Stimulated activated CD8-positive, alpha-beta memory T cell treated with anti-CD3 and anti-CD28 coated beads, Interleukin-7, amount 100 ng/mL, for 48 hours (primary cell): ENCODE data around the gene PPM1F.

Experiments used
- DNase-seq, 2 donors: peaks; one replicate each; pipeline ENCODE4 v3.0.0-alpha.2; 2020; ENCODE audit warnings: low read depth in 1 of 2; ENCODE audit errors: extremely low read depth in 1 of 2

PPM1F gene, protein sequence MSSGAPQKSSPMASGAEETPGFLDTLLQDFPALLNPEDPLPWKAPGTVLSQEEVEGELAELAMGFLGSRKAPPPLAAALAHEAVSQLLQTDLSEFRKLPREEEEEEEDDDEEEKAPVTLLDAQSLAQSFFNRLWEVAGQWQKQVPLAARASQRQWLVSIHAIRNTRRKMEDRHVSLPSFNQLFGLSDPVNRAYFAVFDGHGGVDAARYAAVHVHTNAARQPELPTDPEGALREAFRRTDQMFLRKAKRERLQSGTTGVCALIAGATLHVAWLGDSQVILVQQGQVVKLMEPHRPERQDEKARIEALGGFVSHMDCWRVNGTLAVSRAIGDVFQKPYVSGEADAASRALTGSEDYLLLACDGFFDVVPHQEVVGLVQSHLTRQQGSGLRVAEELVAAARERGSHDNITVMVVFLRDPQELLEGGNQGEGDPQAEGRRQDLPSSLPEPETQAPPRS

DNA sequence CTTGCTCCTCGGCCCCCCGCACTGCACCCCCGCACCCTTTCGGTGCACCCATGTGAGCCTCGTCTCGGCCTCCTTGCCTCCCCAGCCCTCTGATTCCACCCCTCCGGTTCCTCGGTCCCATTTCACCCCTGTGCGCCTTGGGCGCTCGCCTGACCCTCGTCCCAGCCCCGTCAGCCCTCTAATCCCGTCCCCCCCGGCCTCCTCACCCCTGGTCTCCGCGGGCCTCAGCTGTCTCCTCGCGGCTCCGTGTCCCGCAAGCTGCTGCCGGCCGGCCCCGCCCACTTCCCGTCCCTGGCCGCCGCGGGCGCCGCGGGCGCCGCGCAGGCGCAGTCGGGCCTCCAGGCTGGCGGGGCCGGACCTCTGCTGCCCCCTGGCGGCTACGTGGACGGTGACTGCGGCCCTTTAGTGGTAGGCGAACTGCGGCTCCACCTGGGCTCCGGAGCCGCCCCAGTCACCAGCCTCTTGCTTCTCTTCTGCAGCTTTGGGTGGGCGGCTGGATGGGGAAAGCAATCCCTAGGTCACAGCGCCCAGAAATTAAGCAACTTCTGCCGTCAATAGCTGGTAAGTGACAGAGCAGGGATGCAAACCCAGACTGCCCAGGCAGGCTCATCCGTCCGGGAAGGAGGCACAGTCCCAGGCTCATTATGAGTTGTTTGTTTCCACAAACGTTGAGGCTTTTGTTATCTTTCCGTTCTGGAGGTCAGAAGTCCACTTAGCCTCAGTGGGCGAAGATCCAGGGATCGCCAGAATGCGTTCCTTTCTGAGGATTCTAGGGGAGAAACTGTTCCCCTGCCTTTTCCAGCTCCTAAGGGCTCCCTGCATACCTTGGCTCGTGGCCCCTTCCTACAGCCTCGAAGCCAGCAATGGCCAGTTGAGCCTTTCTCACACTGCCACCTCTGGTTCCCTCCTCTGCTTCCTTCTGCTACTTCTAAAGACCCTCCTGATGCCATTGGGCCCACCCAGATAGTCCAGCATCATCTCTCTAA is at the start of gene PPM1F:
Gene PPM1F, minus strand, starts transcription at position 263 of the 986 bp plus-strand sequence. CDS start 6,800 bp downstream, outside the sequence.
- peak; percentile 72 to 80 for DNase-seq

DNA sequence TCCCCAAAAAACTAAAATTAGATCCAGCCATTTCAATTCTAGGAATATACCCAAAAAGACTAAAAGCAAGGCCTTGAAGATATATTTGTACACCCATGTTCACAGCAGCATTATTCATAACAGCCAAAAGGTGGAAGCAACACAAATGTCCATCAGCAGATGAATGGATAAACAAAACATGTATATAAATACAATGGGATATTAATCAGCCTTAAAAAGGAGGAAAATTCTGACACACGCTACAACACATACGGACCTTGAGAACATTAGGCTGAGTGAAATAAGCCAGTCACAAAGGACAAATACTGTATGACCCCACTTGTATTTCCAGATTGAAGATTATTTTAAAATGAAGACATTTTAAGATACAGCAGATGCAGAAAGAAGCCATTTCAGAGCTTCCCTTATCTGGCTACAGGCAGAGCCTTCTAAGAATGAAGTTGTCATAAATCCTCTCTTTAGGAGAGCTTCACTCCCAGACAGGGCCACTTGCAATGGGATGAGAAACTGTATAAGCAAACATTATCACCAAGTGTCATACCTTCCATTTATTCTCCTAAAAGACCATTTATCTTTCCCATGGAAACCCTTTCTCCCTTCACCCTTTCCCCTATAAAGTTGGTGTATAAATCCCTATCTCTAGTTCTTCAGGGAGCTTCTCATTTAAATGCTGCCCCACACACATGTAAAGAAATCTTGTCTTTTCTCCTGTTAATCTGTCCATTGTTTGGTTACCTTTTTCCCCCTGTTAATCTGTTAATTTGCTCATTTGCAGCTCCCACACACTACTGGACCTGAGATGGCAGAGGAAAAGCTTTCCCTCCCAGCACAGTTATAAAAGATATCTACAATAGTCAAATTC is 49.2 kb upstream of the PPM1F start:
- DNase-seq, result no peak

DNA sequence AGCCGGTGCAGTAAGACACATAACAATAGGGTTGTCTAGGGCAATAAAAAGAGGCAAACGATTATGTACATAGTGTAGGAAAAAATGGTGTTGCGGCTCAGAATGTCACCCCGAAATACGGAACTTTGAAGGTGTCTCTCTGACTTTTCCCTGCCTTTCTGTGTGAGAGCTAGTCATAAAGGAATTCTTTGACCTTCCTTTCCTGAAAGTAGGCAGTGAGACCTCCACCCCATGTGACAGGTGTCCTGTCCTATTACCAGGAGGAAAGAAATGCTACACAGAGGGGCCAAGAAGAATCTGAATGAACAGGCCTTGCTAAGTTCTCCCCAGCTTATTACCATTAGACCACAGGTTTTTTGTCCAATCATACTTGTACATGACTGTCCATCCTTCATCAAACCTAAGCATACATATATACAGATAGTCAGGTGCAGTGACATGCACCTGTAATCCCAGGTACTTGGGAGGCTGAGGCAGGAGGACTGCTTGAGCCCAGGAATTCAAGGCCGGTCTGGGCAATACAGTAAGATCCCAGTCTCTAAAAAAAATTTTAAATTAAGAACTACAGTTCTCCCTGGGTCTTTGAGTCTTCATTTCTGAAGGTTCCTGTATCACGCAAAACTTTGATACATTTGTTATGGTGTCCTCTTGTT is 46.1 kb upstream of the PPM1F start:
- no peak for DNase-seq

DNA sequence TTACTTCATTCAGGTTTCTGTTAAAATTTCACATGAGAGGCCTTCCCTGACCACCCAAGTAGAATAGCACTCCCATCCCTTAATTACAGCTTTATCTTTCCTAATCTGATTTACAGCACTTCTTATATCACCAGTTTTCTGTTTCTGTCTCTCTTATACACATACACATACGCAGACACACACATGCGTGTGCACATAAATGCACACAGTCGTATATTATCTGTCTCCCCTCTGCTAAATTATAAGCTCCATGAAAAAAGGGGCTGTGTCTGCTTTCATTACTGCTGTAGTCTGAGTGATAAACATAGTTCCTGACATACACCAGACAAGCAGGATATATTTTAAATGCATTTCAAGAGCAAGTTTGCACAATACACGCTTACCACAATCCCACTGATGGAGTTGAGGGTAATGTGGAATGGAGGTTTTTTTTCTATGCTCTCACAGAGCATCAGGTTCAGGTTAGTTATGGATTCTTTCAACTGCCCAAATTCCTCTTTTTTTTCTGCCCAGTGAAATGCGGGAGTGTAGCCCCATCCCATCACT is 43.6 kb upstream of the PPM1F start:
- DNase-seq, result no peak

DNA sequence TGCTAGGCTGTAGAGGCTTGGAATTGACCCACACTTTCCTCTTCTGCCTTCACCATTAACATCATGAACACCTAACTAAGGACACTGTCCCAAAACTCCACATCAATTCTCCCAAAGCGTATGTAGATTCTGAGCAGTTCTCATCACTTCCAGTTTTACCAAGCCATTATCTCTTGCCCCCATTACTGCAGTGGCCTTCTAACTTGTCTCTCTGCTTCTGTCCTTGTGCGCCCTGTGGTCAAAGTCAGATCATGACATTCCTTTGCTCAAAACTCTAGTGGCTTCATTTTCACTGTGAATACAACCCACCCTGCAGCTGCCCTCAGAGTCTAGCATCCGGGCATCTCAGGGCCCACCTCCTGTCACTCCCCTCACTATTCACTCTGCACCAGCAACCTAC is 43.0 kb upstream of the PPM1F start:
- DNase-seq, result no peak

DNA sequence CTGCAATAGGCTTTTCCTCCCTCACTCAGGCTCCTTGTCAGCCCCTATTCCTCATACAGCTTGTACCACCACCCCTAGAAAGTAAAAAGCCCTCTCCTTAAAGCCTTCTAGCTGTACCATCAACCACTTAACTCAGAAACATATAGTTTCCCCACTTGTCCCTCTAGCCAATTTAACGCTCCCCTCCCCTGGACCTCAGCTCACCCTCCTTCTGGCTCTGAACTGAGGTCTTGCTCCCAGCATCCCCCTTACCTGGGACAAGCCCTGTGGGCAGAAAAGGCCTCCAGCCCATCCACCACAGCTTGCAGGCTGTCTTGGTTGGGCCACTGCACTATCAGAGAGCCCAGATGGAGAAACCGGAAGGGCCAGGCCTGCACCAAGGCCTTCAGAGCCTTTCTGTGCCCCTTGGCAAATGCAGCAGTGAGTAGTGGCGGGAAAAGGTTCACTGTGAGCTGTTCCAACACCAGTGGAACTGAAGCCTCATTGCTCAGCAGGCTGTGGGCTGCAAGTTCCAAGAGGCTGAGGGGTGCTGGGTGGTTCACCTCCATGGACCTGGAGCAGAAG is 42.3 kb upstream of the PPM1F start:
- no peak for DNase-seq

DNA sequence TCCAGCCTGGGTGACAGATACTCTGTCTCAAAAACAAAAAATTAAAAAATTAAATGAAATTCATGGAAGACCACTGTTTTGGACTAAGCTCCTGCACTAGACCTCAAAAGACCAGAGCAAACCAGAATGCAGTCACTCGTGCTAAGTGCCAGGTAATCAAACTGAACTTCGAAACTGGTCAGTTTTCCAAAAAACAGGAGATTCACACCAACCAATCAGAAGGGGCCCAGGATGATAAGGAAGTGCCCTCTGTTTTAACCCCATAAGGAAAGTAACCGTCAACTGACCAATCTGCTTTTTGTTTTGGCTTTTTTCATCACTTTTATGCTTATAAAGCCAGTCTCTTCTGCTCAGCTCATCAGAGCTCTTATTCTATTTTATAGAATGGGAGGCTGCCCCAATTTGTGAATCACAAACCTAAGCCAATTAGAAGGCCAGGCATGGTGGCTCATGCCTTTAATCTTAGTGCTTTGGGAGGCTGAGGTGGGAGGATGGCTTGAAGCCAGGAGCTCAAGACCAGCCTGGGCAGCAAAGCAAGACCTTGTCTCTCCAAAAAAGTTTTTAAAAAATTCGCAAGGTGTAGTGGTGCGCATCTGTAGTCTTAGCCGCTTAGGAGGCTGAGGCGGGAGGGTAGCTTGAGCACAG is 40.1 kb upstream of the PPM1F start:
- DNase-seq, result no peak

DNA sequence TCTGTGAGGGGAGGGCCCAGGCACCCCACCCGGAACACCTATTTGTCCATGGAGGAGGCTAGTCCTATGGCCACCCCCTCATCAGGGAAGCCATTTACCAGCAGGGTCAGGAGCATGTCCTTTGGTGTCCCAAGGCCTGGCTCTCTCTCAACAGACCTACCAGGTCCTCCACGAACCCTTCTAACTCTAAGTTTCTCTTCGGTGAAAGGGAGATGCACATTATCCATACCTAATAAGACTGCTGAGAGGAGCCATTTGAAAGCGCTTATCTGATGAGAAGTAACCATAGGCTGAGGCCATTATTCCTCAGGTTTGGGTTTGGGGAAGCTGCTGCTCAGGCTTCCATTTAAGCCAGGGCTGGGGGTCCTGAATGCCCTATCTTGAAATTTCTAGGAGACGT is 39.1 kb upstream of the PPM1F start:
- DNase-seq, result no peak

DNA sequence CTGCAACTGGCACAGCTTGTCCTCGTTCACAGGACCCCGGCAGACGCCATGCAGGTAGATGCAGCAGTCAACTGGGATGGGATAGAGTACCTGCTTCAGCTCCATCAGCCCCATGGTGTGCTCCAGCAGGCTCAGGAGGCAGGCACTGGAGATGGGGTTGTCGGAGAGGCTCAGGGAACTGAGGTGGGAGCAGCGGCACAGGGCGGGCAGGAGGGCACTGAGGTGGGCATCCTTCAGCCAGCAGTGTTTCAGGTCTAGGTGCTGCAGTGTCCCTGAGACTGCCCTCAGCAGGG is 38.6 kb upstream of the PPM1F start:
- DNase-seq, result no peak

DNA sequence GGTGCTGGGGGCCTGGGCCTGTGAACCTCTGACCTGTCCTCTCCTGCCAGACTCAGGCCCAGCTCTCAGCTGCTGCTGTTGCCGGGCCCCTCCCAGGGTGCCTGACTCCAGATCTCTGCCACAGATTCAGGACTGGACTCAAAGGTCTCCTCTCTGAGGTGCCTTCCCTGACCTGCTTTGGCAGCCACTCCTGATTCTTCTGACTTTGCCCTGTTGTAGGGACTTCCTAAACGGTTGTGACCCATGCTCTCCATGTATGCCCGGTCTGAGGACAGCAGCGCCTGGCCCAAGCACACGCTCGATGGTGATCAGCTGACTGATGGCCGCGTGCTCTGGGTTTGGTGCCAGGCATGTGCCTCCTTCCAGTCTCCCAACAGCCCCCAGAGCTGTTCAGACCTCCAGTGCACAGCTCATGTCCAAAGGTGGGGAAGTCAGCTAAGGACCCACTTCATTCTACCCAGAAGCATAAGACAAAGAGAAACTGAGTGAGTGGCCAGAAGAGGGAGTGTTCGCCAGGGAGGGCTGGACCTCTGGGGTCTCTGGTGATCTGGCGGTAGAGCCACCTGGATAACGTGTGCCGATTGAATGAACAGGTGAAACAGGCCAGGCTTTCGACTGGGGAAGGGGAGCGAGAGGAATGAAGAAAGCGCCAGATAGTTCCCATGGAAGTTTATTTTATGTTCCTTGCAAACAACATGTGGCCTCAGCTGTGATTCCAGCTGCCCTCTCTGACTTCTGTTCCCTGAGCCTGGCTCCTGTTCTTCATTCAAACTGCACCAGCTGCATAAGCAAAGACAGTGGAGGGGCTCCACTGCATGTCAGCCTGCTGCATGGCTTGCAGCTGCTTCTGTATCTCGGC is 38.0 kb upstream of the PPM1F start:
- no peak for DNase-seq

DNA sequence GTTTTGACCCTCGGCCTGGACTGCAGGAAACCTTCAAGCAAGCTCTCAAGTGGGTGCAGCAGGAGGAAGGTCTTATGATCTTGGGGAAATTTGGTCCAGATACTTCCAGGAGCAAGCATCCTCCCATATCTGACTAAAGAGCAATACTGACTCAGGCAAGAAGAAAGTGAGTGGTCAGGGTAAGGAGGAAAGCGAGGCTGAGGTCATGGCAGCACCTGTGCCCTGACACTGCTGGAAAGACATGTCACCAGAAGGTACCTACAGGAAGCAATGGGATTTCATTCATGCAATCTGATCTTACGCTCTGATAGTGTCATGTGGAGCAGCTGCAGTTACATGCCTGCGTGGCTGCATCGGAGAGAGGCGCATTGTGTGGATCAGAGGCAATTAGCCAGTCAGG is 36.4 kb upstream of the PPM1F start:
- DNase-seq, result no peak

DNA sequence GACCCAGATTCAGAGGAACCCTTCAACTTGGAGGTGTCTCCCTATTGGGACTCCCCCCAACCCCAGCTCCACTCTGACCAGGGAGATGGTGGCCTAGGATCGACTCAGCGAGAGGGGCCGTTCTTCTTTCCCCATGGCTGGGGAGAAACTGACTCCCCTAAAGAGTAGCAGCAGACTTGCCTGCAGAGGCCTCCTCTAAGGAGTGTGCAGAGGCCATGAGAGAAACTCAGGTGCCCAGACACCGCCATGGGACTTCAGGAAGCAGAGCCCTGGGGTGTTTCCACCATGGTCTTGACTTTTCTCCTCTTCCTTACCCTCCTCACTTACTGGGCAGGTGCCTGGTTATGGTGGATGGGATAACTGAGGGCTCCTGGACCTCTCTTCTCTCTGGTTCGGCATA is 32.6 kb upstream of the PPM1F start:
- no peak for DNase-seq

DNA sequence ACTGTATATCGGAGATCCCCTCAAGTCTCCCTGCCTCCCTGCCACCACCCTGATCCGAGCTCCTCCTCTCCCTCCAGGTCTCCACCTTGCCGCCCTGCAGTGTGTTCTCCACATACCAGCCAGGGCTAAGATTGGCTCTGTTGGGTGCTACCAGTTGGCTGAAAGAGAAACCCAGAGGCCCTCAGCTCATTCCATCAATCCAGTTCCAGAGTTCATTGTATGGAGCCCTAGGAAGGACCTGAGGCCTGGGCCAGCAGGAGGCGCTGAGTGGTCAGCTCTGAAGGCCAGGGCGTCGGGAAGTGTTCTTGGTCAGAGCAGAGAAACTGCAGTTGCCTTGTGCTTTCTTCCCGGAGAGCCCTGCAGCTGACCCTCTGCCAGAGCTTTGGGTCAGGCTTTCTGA is 32.1 kb upstream of the PPM1F start:
- no peak for DNase-seq

DNA sequence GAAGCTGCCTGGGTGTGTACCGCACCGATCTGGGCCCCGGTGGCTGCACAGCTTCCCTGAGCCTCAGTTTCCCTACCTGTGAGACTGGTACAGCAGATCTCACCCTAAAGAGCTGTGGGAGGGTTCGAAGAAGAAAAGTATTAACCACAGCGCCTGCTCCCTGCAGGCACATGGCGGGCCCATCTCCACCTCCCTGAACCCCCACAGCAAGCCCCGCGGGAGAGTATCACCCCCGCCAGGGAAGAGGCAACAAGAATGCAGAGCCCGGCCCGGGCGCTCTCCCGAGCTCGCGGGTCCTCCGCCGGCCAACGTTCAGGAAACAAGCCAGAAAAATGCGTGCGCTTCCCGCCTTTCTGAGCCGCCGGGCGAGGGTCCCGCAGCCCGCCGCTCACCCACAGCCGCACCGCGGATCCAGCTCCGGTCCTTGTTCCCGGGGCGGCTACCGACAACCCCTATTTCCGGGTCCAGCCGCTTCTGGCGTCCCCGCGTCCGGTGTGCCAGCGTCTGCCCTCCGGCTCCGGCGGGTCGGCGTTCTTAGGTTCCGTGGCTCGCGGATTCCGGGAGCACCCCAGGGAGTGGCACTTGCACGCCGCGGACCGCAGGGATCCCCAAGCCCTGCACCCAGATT is 29.8 kb upstream of the PPM1F start, which contains the start of gene TOP3B:
Gene TOP3B, minus strand, starts transcription at position 450 of the 628 bp plus-strand sequence. CDS start 7,078 bp downstream, outside the sequence.
- DNase-seq, result peak; percentile 61 to 71

DNA sequence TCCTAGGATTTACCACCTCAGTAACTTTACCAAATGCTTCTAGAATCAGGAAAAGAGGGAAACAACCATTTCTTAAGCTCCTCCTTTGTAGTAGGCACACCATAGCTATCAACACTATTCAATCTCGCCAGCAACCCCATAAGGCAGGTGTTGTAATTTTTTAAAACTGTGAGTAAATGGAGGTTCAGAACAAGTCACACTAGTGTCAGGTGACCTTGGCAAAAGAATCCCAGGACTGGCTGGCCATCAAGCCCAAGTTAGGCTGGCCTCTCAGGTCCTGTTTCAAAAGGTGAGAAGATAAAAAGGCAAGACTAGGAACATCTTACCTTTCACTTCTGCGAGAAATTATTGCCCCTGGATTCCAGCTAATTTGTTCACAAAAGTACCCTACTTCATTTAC is 29.2 kb upstream of the PPM1F start:
- DNase-seq, result no peak

DNA sequence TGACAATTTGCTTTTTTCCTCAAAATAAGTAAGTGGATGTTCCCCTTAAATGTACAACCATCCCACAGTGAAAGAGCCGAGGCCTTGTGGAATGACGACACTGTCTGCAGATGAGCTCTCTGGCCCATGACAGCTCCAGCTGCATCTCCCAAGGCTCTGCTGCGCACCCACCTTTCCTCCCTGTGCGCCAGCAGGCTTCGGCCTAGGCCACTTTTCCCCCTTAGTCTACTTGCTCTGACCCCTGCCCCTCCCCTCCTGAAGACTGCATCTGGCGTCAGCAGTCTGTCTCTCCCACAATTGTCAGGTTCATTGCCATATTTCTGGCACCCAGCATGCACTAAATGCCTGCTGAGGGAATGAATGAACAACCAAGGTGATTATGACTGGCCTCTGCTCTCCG is 27.9 kb upstream of the PPM1F start:
- no peak for DNase-seq

DNA sequence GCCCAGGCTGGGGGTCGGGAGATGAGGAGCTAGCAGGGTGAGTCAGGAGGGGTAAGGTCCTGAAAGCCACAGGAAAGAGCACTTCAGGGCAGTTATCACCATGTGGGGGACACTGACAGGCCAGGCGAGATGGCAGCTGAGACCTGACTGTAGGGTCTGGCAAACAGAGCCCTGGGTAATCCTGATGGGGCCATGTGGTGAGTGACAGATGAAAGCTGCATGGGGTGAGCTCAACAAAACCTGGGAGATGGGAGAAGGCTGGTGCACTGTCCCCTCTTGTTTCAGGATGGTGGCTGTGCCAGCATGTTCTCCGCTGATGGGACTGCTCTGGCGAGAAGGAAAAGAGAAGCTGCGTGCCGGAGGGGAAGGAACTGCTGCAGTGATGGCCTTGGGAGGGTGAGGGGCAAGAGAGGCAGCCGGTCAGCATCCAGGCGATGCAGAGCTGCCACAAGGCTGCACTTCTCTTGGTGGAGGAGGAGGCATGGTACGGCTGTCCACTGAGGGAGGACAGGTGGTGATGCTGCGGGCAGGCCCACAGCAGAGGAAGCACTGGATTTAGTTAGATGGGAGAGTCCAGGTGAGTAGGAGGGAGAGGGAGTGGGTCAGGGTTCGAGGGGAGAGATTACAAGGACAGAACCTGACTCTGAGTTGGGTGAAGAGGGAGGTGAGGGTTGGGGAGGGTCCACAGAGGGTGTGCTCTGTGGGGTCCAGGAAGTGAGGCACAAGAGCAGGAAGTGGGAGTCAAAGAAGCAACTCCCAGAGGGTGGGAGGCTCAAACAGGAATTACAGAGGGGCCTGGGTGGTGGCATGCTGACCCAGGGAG is 26.1 kb upstream of the PPM1F start:
- no peak for DNase-seq
